ENCODE measurements around the gene AP2A2. TPM values are rescaled to one million over a fixed set of nuclear protein-coding genes. Genes with fewer than 3 reads are reported as not detected.
A peak's percentile ranks its signal among the peaks of the same experiment; 100 is the strongest.

The AP2A2 gene
- total and polyA plus RNA-seq, 10 donors: 32.7 to 321 (median 153) TPM

DNA sequence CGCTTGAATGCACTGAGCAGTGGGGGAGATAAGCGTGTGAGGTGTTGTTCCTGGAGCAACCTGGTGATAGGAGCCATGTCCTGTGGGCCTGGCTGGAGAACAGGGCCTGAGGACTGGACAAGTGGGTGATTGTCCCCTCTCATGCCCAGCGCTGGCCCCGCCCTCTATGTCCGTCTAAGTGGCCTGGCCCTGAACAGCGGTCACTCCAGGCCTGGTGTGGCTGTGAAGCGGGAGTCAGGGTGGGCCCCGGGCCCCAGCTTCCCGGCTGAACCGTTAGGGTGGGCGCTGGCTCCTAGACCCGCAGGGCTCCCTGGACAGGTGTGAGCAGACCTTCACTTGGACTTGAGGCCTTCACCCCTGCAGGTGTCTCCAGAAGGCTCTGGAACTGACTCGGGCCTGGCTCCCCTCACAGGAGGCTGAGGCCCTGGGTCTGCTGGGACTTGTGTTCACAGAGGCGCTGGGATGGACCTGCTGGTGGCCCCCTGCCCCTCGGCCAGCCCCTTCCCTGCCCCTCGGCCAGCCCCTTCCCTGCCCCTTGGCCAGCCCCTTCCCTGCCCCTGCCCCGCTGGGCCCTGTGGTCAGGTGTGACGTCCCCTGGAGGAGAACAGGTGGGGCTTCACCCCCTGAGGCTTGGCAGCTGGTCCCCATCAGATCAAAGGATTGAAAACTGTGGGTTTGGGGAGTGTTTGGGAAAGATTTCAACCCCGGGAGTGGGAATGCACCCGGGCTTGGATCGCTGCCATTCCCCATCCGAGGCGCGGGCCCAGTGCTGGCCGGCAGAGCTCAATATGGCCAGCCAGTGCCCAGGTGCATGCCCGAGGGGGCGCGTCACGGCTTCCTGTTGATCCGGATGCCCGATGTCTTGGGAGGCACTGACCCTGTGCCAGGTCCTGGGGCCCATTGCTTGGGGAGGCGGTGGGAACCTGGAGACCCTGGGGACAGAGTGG lies 114.1 kb downstream of the AP2A2 start:
- Histone ChIP-seq H3K27me3 (replicated peaks in 1 of 7) (peaks cover 0 to 30% (median 0%) of the 10 kb centered on the region in 7 donors), H3K36me3 (no peaks in the 10 kb centered on the region), H3K9me3 (no peaks in the 10 kb centered on the region), H3K4me1 (peaks cover 0 to 31% (median 0%) of the 10 kb centered on the region in 6 donors), H3K4me3 (no peak overlapping the region), H3K27ac (no peak overlapping the region)
- intact Hi-C loops (cut with DNase I; ENCODE audit: low total_unique reads): no loop called here
- TF ChIP-seq POLR2AphosphoS5 (IDR thresholded peaks at IDR 0.05) (peak; percentile 9 to 46 (median 34)), CTCF (IDR thresholded peaks at IDR 0.05 in 8 of 11, conservative IDR thresholded peaks at IDR 0.05 in 3 of 11) (no peak)
- peak; percentile 75 for DNase-seq
- WGBS, 5 donors: 68 to 86% (median 78%) methylated on average over 11 to 32 of the region's 32 CpGs

GRCh38 chr11:1040428-1041148 lies 114.9 kb downstream of the AP2A2 start:
- Histone ChIP-seq H3K9me3 (no peaks in the 10 kb centered on the region), H3K36me3 (no peaks in the 10 kb centered on the region), H3K4me3 (no peak overlapping the region), H3K4me1 (peaks cover 0 to 31% (median 0%) of the 10 kb centered on the region in 6 donors), H3K27me3 (replicated peaks in 1 of 7) (peaks cover 0 to 30% (median 0%) of the 10 kb centered on the region in 7 donors), H3K27ac (no peak overlapping the region)
- peak; percentile 60 for DNase-seq
- WGBS, 5 donors: 74 to 88% (median 79%) methylated on average over 10 to 16 of the region's 16 CpGs
- no peak for TF ChIP-seq POLR2A (IDR thresholded peaks at IDR 0.05)
- no peak for TF ChIP-seq POLR2AphosphoS5 (IDR thresholded peaks at IDR 0.05)
- no peak for TF ChIP-seq CTCF (IDR thresholded peaks at IDR 0.05 in 8 of 11, conservative IDR thresholded peaks at IDR 0.05 in 3 of 11)
- intact Hi-C loops (cut with DNase I; ENCODE audit: low total_unique reads): no loop called here

DNA sequence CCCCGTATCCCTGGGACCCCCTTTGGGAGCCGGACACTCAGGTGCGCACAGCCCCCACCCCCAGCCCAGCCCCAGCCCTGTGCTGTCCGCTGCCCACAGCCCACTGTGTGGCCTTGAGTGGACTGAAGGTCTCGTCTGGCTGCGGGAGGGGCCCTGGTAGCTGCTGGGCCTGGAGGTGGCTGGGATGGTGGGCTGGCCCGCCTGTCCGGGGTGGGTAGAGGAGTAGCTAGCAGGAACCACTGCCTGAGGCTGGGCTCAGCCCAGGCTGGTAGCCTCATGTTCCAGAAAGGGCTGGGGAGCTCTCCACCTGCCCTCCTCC lies 115.4 kb downstream of the AP2A2 start:
- H3K36me3 ChIP-seq: no peaks in the 10 kb centered on the region
- TF ChIP-seq POLR2AphosphoS5 (IDR thresholded peaks at IDR 0.05) (no peak), POLR2A (IDR thresholded peaks at IDR 0.05) (no peak), CTCF (IDR thresholded peaks at IDR 0.05 in 8 of 11, conservative IDR thresholded peaks at IDR 0.05 in 3 of 11) (no peak)
- peak; percentile 65 for DNase-seq
- WGBS, 5 donors: 79 to 90% (median 82%) methylated on average over 2 to 8 of the region's 8 CpGs
- H3K9me3 ChIP-seq: no peaks in the 10 kb centered on the region
- peaks cover 0 to 31% (median 0%) of the 10 kb centered on the region in 6 donors for H3K4me1 ChIP-seq
- no peak overlapping the region for H3K27ac ChIP-seq
- H3K4me3 ChIP-seq: no peak overlapping the region
- intact Hi-C loops (cut with DNase I; ENCODE audit: low total_unique reads): no loop called here
- H3K27me3 ChIP-seq (replicated peaks in 1 of 7): peaks cover 0 to 29% (median 0%) of the 10 kb centered on the region in 7 donors

- H3K9me3 ChIP-seq: no peaks in the 10 kb centered on the region
- no peak for TF ChIP-seq CTCF (IDR thresholded peaks at IDR 0.05 in 8 of 11, conservative IDR thresholded peaks at IDR 0.05 in 3 of 11)
- no peak for TF ChIP-seq POLR2AphosphoS5 (IDR thresholded peaks at IDR 0.05)
- no peak for TF ChIP-seq POLR2A (IDR thresholded peaks at IDR 0.05)
- DNase-seq: peak; percentile 23
- H3K36me3 ChIP-seq: no peaks in the 10 kb centered on the region
- H3K27me3 ChIP-seq (replicated peaks in 1 of 7): peaks cover 0 to 25% (median 0%) of the 10 kb centered on the region in 7 donors
- no peak overlapping the region for H3K27ac ChIP-seq
- intact Hi-C loops (cut with DNase I; ENCODE audit: low total_unique reads): no loop called here
- 56 to 85% (median 79%) methylated on average over 3 to 9 of the region's 9 CpGs for WGBS, 5 donors
- H3K4me1 ChIP-seq: peaks cover 0 to 31% (median 0%) of the 10 kb centered on the region in 6 donors
- no peak overlapping the region for H3K4me3 ChIP-seq
Measured at GRCh38 chr11:1041471-1041870, 115.8 kb downstream of the AP2A2 start.
